Neural crest cell (in vitro differentiated cells): ENCODE data around the gene NCAPH2. TPM values are rescaled to one million over a fixed set of nuclear protein-coding genes. Genes with fewer than 3 reads are reported as not detected.

Experiments used
- DNase-seq: peaks from one replicate; pipeline ENCODE4 v3.0.0; 2021; ENCODE audit warnings: low read depth, mixed read lengths, low spot score
- H3K27ac Mint-ChIP-seq: one replicate; pipeline ENCODE4 v1.8.0; 2021; ENCODE audit warnings: mild to moderate bottlenecking, mixed read lengths; ENCODE audit not compliant: unreplicated experiment
- H3K27me3 Mint-ChIP-seq: 2 replicates; pipeline ENCODE4 v1.8.0; 2021; ENCODE audit warnings: low read depth, mild to moderate bottlenecking, mixed read lengths
- H3K36me3 Mint-ChIP-seq: 2 replicates; pipeline ENCODE4 v1.8.0; 2021; ENCODE audit warnings: low read depth, mild to moderate bottlenecking, mixed read lengths
- H3K4me1 Mint-ChIP-seq: 2 replicates; pipeline ENCODE4 v1.8.0; 2021; ENCODE audit warnings: mixed read lengths
- H3K4me3 Mint-ChIP-seq: one replicate; pipeline ENCODE4 v1.8.0; 2021; ENCODE audit warnings: mild to moderate bottlenecking, mixed read lengths
- H3K9me3 Mint-ChIP-seq: 2 replicates; pipeline ENCODE4 v1.8.0; 2021; ENCODE audit warnings: mixed read lengths
- CTCF ChIP-seq: fragments of 200-600 bp; sonication (generic); conservative IDR thresholded peaks from 2 replicates; pipeline ENCODE4 v1.5.0; 2021; ENCODE audit warnings: antibody characterized with exemption, mild to moderate bottlenecking
- total RNA-seq: library from RNA; stranded (reverse); gene quantifications from 2 replicates; pipeline ENCODE4 v1.2.1, GENCODE V29; 2021

Gene NCAPH2
- total RNA-seq, 1 donor from 2014 or later = 114 TPM

- peaks cover 14% of the 10 kb centered on the region for H3K27me3 Mint-ChIP-seq
- H3K9me3 Mint-ChIP-seq = no peaks in the 10 kb centered on the region
- DNase-seq = peak; percentile 84
- H3K36me3 Mint-ChIP-seq = no peaks in the 10 kb centered on the region
- H3K4me3 Mint-ChIP-seq = no peak overlapping the region
- no peak overlapping the region for H3K27ac Mint-ChIP-seq
- no peaks in the 10 kb centered on the region for H3K4me1 Mint-ChIP-seq
- peak; percentile 59 for TF ChIP-seq CTCF
Observed at GRCh38 chr22:50544078-50544745, 36.2 kb downstream of the NCAPH2 start.

GRCh38 chr22:50544746-50545253, 36.8 kb downstream of the NCAPH2 start:
- Mint-ChIP-seq H3K27me3 (peaks cover 14% of the 10 kb centered on the region), H3K9me3 (no peaks in the 10 kb centered on the region), H3K4me1 (no peaks in the 10 kb centered on the region), H3K27ac (no peak overlapping the region), H3K4me3 (no peak overlapping the region), H3K36me3 (no peaks in the 10 kb centered on the region)
- DNase-seq = no peak
- no peak for TF ChIP-seq CTCF

GRCh38 chr22:50545522-50546325, 37.7 kb downstream of the NCAPH2 start, which contains the start of gene KLHDC7B:
KLHDC7B (plus strand) TSS chr22:50545899; CDS start chr22:50546244, 345 bp downstream.
- no peak within 1 kb of the TSS for H3K4me3 Mint-ChIP-seq
- H3K9me3 Mint-ChIP-seq = no peaks in the 10 kb centered on the region
- H3K27me3 Mint-ChIP-seq = peaks cover 10% of the 10 kb centered on the region
- no peaks in the 10 kb centered on the region for H3K36me3 Mint-ChIP-seq
- H3K27ac Mint-ChIP-seq = no peak within 1 kb of the TSS
- no peaks in the 10 kb centered on the region for H3K4me1 Mint-ChIP-seq
- no peak for TF ChIP-seq CTCF
- DNase-seq = no peak

- no peak for TF ChIP-seq CTCF
Observed at GRCh38 chr22:50546326-50547262, 38.6 kb downstream of the NCAPH2 start.

More at GRCh38 chr22:50546326-50547262, 38.6 kb downstream of the NCAPH2 start:
- Mint-ChIP-seq H3K27me3 (peaks cover 8% of the 10 kb centered on the region), H3K4me1 (no peaks in the 10 kb centered on the region), H3K4me3 (no peak overlapping the region), H3K9me3 (no peaks in the 10 kb centered on the region), H3K36me3 (no peaks in the 10 kb centered on the region), H3K27ac (no peak overlapping the region)
- DNase-seq = no peak
